HepG2 (cell line): ENCODE results near the gene KLHL3. TPM values are rescaled to one million over a fixed set of nuclear protein-coding genes. Genes with fewer than 3 reads are reported as not detected.

ENCODE experiments used
- ATAC-seq: fragments of 200-7000 bp; cut with Tn5 transposase; 3 replicates; pipeline ENCODE4 v1.9.1; 2020; ENCODE audit warnings: mild to moderate bottlenecking, moderate library complexity
- BruUV-seq: library from RNA; stranded (reverse); fragments of 400-500 nt; replicated peaks from 2 replicates; lab custom pipeline; 2021; lab: Mats Ljungman, UMichigan
- CTCF ChIA-PET: fragments of 300-600 bp; formaldehyde crosslinking; extraction: SDS; loops from one replicate; lab custom pipeline; 2021; ENCODE audit warnings: low total read pairs, inconsistent platforms, low intra/inter-chr PET ratio; lab: Yijun Ruan, JAX
- POLR2A ChIA-PET: fragments of 350-600 bp; sonication (Branson Sonifier 250); formaldehyde crosslinking; loops from one replicate; lab custom pipeline; 2020; ENCODE audit warnings: antibody characterized with exemption, inconsistent platforms; lab: Yijun Ruan, JAX
- DNase-seq: peaks from one replicate; pipeline ENCODE4 v3.0.0-alpha.2; 2015; ENCODE audit warnings: low spot score
- FAIRE-seq: peaks from 3 replicates; lab custom pipeline; 2011; peaks lifted over from hg19 to GRCh38; lab: Jason Lieb, UNC
- H2AFZ ChIP-seq: one replicate; pipeline ENCODE4 v1.6.1; 2011; ENCODE audit warnings: low read length, inconsistent platforms
- H3K27ac ChIP-seq: fragments of 300-600 bp; 3 replicates; pipeline ENCODE4 v1.8.0; 2011; ENCODE audit warnings: mixed run types, mild to moderate bottlenecking, mixed read lengths, low read length, inconsistent platforms; ENCODE audit not compliant: insufficient read depth; ENCODE audit errors: extremely low read length
- H3K27me3 ChIP-seq, 2 experiments: fragments of 200-600 bp in 1 of 2; 2 replicates in 1 of 2; 3 replicates in 1 of 2; pipeline versions ENCODE4 v1.6.0 to v1.8.0; 2011; ENCODE audit warnings: low read length in 2 of 2, mild to moderate bottlenecking in 2 of 2, moderate library complexity in 2 of 2, inconsistent platforms in 1 of 2; ENCODE audit not compliant: insufficient read depth in 2 of 2, control insufficient read depth in 1 of 2
- H3K36me3 ChIP-seq, 2 experiments: fragments of 200-600 bp in 1 of 2; replicated peaks in 1 of 2; 2 replicates in 1 of 2; 3 replicates in 1 of 2; pipeline versions ENCODE4 v1.5.1 to v1.8.0; 2011; ENCODE audit warnings: low read length in 2 of 2, inconsistent platforms in 1 of 2; ENCODE audit not compliant: insufficient read depth in 2 of 2, control insufficient read depth in 1 of 2
- H3K4me1 ChIP-seq: 2 replicates; pipeline ENCODE4 v1.5.1; 2012; ENCODE audit warnings: low read length, inconsistent platforms; ENCODE audit not compliant: insufficient read depth
- H3K4me2 ChIP-seq: 2 replicates; pipeline ENCODE4 v1.6.0; 2011; ENCODE audit warnings: low read depth, low read length, inconsistent platforms
- H3K4me3 ChIP-seq, 3 experiments: fragments of 200-600 bp in 1 of 3; sonication (generic), shearing (Covaris generic) in 1 of 3; replicated peaks in 1 of 3; 2 replicates each; pipeline ENCODE4 v1.5.1; 2011 to 2016; ENCODE audit warnings: low read length in 3 of 3, inconsistent platforms in 2 of 3, low read depth in 2 of 3, mild to moderate bottlenecking in 2 of 3, control low read depth in 1 of 3, mixed read lengths in 1 of 3; ENCODE audit not compliant: insufficient read depth in 1 of 3
- H3K79me2 ChIP-seq: one replicate; pipeline ENCODE4 v1.6.1; 2011; ENCODE audit warnings: low read length, inconsistent platforms; ENCODE audit not compliant: insufficient read depth
- H3K9ac ChIP-seq: 2 replicates; pipeline ENCODE4 v1.6.0; 2011; ENCODE audit warnings: mild to moderate bottlenecking, low read depth, low read length, inconsistent platforms; ENCODE audit not compliant: insufficient read depth
- H3K9me3 ChIP-seq: 2 replicates; pipeline ENCODE4 v1.5.1; 2012; ENCODE audit warnings: mild to moderate bottlenecking, low read length
- H4K20me1 ChIP-seq: 2 replicates; pipeline ENCODE4 v1.6.0; 2011; ENCODE audit warnings: inconsistent platforms, mild to moderate bottlenecking, low read length, moderate library complexity; ENCODE audit not compliant: insufficient read depth
- GTF2F1 ChIP-seq: fragments of 150-350 bp; IDR thresholded peaks from 2 replicates; pipeline ENCODE4 v1.6.1; 2014; ENCODE audit warnings: low read length
- HOXA9 ChIP-seq: sonication (generic); formaldehyde crosslinking; IDR thresholded peaks from 2 replicates; pipeline ENCODE4 v1.8.1; 2022; ENCODE audit warnings: missing genetic modification reagents, mild to moderate bottlenecking, moderate library complexity, borderline replicate concordance
- MAFF ChIP-seq: IDR thresholded peaks from 2 replicates; pipeline ENCODE4 v1.6.1; 2011; ENCODE audit warnings: low read depth, low read length, improper control_type of control experiment
- MAFK ChIP-seq, 2 experiments: IDR thresholded peaks in 1 of 2; conservative IDR thresholded peaks in 1 of 2; 2 replicates each; pipeline ENCODE4 v1.6.1; 2011; ENCODE audit warnings: improper control_type of control experiment in 2 of 2, low read length in 2 of 2
- NFKBIZ ChIP-seq: IDR thresholded peaks from 2 replicates; pipeline ENCODE4 v1.6.1; 2018; ENCODE audit warnings: missing genetic modification reagents, missing compliant biosample characterization
- SAFB2 ChIP-seq: sonication (generic); formaldehyde crosslinking; IDR thresholded peaks from 2 replicates; pipeline ENCODE4 v1.5.1; 2020; ENCODE audit warnings: missing genetic modification reagents, low read depth, mild to moderate bottlenecking, borderline replicate concordance
- ZFP36L2 ChIP-seq: sonication (generic); formaldehyde crosslinking; IDR thresholded peaks from 2 replicates; pipeline ENCODE4 v1.4.0; 2020; ENCODE audit warnings: missing genetic modification reagents
- ZNF382 ChIP-seq: sonication (generic); formaldehyde crosslinking; IDR thresholded peaks from 2 replicates; pipeline ENCODE4 v1.5.0; 2020; ENCODE audit warnings: missing genetic modification reagents, mild to moderate bottlenecking, borderline replicate concordance
- WGBS: methylation state at CpG from one replicate; pipeline ENCODE4 v1.1.6; 2017; ENCODE audit warnings: low lambda C conversion rate; 5-methylcytosine and 5-hydroxymethylcytosine counted together
- in situ Hi-C: cut with HindIII; loops from 2 replicates; pipeline ENCODE4 v1.10.0; 2017; ENCODE audit warnings: low pct_unique_long_range_greater_than_20kb; ENCODE audit not compliant: extremely low pct_ligation_motif_present
- intact Hi-C: fragments of 100-400 bp; cut with micrococcal nuclease; formaldehyde crosslinking; loops from one replicate; pipeline ENCODE4 v1.10.0; 2022; ENCODE audit not compliant: unreplicated experiment
- polyA plus RNA-seq, 8 experiments: library from polyadenylated mRNA; depleted of rRNA in 3 of 8; stranded (reverse) in 7 of 8; unstranded in 1 of 8; fragments of >200 nt; fragmentation: Illumina TruSeq in 4 of 8; extraction: Trizol in 4 of 8; gene quantifications; 2 replicates each; pipeline versions ENCODE4 v1.2.1 to v1.2.3, GENCODE V29; 2011 to 2016; ENCODE audit warnings: low read depth in 4 of 8, missing spikeins in 1 of 8, mixed read lengths in 1 of 8; ENCODE audit not compliant: insufficient read depth in 1 of 8
- total RNA-seq, 5 experiments: library from RNA; depleted of rRNA; stranded (reverse); fragments of >200 nt; fragmentation: Illumina TruSeq; extraction: Trizol; gene quantifications; 2 replicates each; pipeline ENCODE4 v1.2.3, GENCODE V29; 2016; ENCODE audit warnings: low read depth in 1 of 5
- TF ChIP-seq, protein P1 (sequence below): sonication (generic); formaldehyde crosslinking; IDR thresholded peaks from 2 replicates; pipeline ENCODE4 v1.4.0; 2020; ENCODE audit warnings: missing genetic modification reagents
- TF ChIP-seq, protein P2 (sequence below): sonication (generic); formaldehyde crosslinking; IDR thresholded peaks from 2 replicates; pipeline ENCODE4 v1.4.0; 2020; ENCODE audit warnings: mild to moderate bottlenecking, low read depth, missing genetic modification reagents
- TF ChIP-seq, protein P3 (sequence below): IDR thresholded peaks from 2 replicates; pipeline ENCODE4 v1.6.1; 2016; ENCODE audit warnings: control low read depth

The KLHL3 gene
- total and polyA plus RNA-seq, 2 of the 13 experiments (the other 11 are each of a cell fraction or from before 2014, with no cell fraction given), result 0.02 to 0.08 TPM

DNA sequence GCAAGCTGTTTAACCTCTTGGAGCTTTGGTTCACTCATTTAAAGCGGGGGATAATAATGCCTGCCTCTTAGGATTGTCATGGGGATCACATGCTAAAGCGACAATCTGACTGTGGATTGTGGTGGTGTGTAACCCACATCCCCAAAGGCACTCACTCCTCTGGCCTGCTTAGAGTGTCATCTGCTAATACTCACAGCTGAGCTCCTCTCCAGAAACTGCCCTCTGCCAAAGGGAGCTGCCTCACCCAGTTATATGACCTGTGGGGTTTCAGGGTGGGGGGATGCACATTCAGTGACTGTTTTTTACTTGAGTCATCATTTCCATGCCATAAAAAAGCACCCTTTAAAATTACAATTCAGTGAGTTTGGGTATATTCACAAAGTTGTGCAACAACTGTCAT is 126.8 kb downstream of the KLHL3 start:
- peaks cover 0 to 14% of the 10 kb centered on the region in 2 experiments; a peak in 3 of 5 replicates for H3K27me3 ChIP-seq
- BruUV-seq, result no TSS peak
- H3K4me1 ChIP-seq, result no peaks in the 10 kb centered on the region
- intact Hi-C loops, result no loop called here
- no peak overlapping the region for H3K9ac ChIP-seq
- no peak for TF ChIP-seq SAFB2
- peak; percentile 8 to 46; a peak in 2 of 4 replicates for TF ChIP-seq MAFK (conservative IDR thresholded peaks at IDR 0.05 in 1 of 2, IDR thresholded peaks at IDR 0.05 in 1 of 2; ENCODE audit: low read length in 2 of 2)
- TF ChIP-seq, protein P1, sequence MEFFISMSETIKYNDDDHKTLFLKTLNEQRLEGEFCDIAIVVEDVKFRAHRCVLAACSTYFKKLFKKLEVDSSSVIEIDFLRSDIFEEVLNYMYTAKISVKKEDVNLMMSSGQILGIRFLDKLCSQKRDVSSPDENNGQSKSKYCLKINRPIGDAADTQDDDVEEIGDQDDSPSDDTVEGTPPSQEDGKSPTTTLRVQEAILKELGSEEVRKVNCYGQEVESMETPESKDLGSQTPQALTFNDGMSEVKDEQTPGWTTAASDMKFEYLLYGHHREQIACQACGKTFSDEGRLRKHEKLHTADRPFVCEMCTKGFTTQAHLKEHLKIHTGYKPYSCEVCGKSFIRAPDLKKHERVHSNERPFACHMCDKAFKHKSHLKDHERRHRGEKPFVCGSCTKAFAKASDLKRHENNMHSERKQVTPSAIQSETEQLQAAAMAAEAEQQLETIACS, result no peak
- TF ChIP-seq MAFF, result 0 out of 2 replicates have a peak, but pooled peaks have one; percentile 18
- FAIRE-seq, result no peak
- H2AFZ ChIP-seq, result no peak overlapping the region
- H3K79me2 ChIP-seq, result no peaks in the 10 kb centered on the region
- ChIA-PET POLR2A (no interaction called here), CTCF (no interaction called here)
- H3K27ac ChIP-seq, result no peak overlapping the region
- no peaks in the 10 kb centered on the region for H3K9me3 ChIP-seq
- no peaks in the 10 kb centered on the region for H4K20me1 ChIP-seq
- no peak for ATAC-seq
- no peak overlapping the region for H3K4me3 ChIP-seq
- WGBS, result 29% methylated on average over 2 of the region's 2 CpGs
- in situ Hi-C loops, result no loop called here
- no peak for DNase-seq
- H3K36me3 ChIP-seq, result no peaks in the 10 kb centered on the region
- H3K4me2 ChIP-seq, result no peak overlapping the region

DNA sequence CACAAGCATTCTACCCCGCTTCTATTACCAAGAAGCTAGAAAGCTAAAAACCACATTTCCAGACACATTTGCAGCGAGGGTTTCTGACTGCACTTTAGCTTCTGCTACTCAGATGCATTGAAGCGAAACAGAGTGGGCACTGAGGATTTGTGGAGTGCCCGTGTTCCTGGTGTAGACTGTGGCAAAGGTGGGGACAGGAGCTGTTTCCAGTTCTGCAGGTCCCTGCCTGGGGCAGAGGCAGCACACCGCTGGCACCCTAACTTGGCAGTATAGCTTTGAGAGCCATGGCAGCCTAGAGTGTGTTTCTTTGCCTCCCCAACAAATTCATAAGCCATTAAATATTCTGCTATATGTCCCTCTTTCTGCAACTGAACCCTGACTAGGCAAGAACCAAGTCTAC is 128.1 kb downstream of the KLHL3 start:
- ChIA-PET POLR2A (no interaction called here), CTCF (no interaction called here)
- H3K4me2 ChIP-seq, result no peak overlapping the region
- H3K27ac ChIP-seq, result no peak overlapping the region
- no peak overlapping the region for H3K4me3 ChIP-seq
- no peaks in the 10 kb centered on the region for H3K4me1 ChIP-seq
- peaks cover 0 to 14% of the 10 kb centered on the region in 2 experiments; a peak in 3 of 5 replicates for H3K27me3 ChIP-seq
- H3K79me2 ChIP-seq, result no peaks in the 10 kb centered on the region
- no peaks in the 10 kb centered on the region for H3K9me3 ChIP-seq
- BruUV-seq, result no TSS peak
- H3K9ac ChIP-seq, result no peak overlapping the region
- TF ChIP-seq, protein P2, sequence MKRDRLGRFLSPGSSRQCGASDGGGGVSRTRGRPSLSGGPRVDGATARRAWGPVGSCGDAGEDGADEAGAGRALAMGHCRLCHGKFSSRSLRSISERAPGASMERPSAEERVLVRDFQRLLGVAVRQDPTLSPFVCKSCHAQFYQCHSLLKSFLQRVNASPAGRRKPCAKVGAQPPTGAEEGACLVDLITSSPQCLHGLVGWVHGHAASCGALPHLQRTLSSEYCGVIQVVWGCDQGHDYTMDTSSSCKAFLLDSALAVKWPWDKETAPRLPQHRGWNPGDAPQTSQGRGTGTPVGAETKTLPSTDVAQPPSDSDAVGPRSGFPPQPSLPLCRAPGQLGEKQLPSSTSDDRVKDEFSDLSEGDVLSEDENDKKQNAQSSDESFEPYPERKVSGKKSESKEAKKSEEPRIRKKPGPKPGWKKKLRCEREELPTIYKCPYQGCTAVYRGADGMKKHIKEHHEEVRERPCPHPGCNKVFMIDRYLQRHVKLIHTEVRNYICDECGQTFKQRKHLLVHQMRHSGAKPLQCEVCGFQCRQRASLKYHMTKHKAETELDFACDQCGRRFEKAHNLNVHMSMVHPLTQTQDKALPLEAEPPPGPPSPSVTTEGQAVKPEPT (CRISPR knock-in tag), result no peak
- TF ChIP-seq, protein P3, sequence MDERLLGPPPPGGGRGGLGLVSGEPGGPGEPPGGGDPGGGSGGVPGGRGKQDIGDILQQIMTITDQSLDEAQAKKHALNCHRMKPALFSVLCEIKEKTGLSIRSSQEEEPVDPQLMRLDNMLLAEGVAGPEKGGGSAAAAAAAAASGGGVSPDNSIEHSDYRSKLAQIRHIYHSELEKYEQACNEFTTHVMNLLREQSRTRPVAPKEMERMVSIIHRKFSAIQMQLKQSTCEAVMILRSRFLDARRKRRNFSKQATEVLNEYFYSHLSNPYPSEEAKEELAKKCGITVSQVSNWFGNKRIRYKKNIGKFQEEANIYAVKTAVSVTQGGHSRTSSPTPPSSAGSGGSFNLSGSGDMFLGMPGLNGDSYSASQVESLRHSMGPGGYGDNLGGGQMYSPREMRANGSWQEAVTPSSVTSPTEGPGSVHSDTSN (CRISPR knock-in tag), result no peak
- TF ChIP-seq ZFP36L2 (CRISPR knock-in tag) (no peak), ZNF382 (CRISPR knock-in tag) (no peak), GTF2F1 (no peak), HOXA9 (no peak), NFKBIZ (no peak)
- ATAC-seq (no peak), FAIRE-seq (no peak), DNase-seq (no peak)
- WGBS, result 4% methylated on average over 4 of the region's 5 CpGs
- no peaks in the 10 kb centered on the region for H4K20me1 ChIP-seq
- intact Hi-C loops (no loop called here), in situ Hi-C loops (no loop called here)
- no peaks in the 10 kb centered on the region for H3K36me3 ChIP-seq
- no peak overlapping the region for H2AFZ ChIP-seq
